HG03521 (cell line): ENCODE results near the gene APOC4.
"Not testable (repeated sequence)": the region's sequence is repeated elsewhere in the genome, so short reads cannot be mapped to it uniquely, and the experiment has no call there.

ENCODE experiments used
- ATAC-seq: cut with Tn5 transposase; IDR thresholded peaks from one replicate; pipeline ENCODE4 v1.9.1; 2021; ENCODE audit warnings: mild to moderate bottlenecking, moderate library complexity; ENCODE audit not compliant: unreplicated experiment

The APOC4 gene

GRCh38 chr19:44957526-44957925 lies 15.5 kb downstream of the APOC4 start:
- ATAC-seq = no peak

- no peak for ATAC-seq
These were observed 16.1 kb downstream of the APOC4 start for GRCh38 chr19:44958090-44958489.

DNA sequence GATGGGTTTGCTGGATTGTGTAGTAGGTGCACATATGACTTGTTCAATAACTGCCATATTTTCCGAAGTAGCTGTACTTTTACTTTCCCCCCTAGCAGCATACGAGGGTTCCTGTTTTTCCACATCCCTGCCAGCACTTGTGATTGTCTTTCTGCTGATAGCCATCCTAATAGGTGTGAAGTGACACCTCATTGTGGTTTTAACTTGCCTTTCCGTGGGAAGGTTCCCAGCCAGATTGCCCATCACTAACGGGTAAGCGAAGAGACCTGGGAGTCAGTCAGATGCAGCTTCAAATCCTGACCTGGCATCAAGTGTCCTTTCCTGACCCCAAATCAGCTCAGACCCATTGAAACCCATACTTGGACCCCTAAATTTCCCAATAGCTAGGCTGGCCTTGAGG lies 17.7 kb downstream of the APOC4 start:
- no peak for ATAC-seq

- no peak for ATAC-seq
These were observed 19.1 kb downstream of the APOC4 start for GRCh38 chr19:44960906-44961728.

GRCh38 chr19:44961821-44962220 lies 19.8 kb downstream of the APOC4 start:
- no peak for ATAC-seq

- no peak for ATAC-seq
These were observed 26.1 kb downstream of the APOC4 start for GRCh38 chr19:44968118-44968517.

- ATAC-seq = no peak
These were observed 26.6 kb downstream of the APOC4 start for GRCh38 chr19:44968670-44969069.

- no peak for ATAC-seq
These were observed 27.4 kb downstream of the APOC4 start for GRCh38 chr19:44969437-44969836.

DNA sequence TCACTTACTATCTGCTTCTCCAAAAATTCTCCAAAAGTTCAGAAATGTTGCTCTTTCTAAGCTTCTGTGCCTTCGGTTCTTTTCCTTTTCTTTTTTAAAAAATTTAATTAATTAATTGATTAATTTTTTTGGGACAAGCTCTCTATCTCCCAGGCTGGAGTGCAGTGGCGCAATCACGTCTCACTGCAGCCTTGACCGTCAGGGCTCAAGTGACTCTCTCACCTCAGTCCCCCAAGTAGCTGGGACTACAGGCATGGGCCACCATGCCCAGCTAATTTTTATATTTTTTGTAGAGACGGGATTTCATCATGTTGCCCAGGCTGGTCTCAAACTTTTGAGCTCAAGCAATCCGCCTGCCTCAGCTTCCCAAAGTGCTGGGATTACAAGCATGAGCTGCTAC lies 29.4 kb downstream of the APOC4 start:
- not testable (repeated sequence) for ATAC-seq

- ATAC-seq = no peak
These were observed 30.8 kb downstream of the APOC4 start for GRCh38 chr19:44972802-44973201.

- ATAC-seq = no peak
These were observed 32.1 kb downstream of the APOC4 start for GRCh38 chr19:44973982-44974735.

GRCh38 chr19:44974857-44975256 lies 32.8 kb downstream of the APOC4 start:
- ATAC-seq = no peak

GRCh38 chr19:44975444-44975843 lies 33.4 kb downstream of the APOC4 start:
- ATAC-seq = no peak

DNA sequence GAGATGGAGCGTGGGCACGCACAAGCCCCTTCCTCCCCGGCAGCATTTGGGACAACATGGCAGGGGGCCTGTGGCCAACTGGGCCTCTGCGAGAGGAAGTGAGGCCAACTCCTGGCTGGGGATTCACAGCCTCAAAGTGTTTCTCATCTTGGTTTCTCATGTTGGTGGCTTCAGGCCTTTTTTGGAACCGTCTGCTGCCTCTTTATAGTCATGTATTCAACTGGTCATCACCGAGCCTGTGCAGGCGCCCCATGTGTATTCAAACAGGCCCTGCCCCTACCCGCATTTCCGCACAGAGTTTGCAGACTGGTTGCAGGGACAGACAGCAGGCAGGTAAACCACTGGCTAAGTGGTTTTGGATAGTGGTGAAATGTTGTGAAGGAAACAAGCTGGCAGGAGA lies 42.0 kb downstream of the APOC4 start:
- no peak for ATAC-seq

DNA sequence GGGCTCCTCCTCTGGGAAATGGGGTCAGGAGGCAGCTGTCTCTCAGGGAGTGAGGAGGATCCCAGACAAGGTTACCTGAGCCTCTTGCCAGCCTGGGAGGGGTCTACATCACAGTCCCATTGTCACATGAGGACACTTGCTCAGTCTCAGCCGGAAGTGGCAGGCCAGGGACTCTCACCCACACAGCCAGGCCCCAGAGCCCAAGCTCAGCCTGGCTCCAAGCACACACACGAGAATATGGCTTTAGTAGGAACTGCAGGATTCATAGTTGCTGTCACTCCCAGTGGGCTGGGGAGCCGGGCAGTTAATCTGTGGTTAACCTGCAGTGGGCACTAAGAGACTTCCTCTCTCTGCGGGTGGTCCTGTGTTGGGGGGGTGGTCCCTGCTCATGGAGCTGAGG lies 43.4 kb downstream of the APOC4 start:
- ATAC-seq = no peak

GRCh38 chr19:44986389-44986788 lies 44.4 kb downstream of the APOC4 start:
- ATAC-seq = no peak

GRCh38 chr19:44987148-44987675 lies 45.2 kb downstream of the APOC4 start:
- no peak for ATAC-seq

DNA sequence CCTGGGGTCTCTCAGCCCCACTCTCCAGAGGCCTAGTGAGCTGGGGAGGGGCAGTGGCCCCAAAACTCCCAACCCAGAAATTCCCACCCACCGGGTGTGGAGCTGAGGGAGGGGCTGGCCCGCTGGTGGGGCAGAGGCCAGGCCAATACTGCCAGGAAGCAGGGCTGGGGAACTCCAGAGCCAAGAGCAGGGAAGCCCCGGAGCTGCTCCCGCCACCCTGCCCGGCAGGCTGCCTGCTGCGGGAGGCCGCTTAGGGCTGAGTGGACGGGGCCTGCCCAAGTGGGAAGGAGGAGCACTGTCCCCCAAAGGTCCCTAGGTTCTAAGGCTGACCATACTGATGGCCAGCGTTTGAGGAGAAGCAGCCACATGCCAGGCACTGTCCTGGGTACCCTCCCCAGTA lies 46.2 kb downstream of the APOC4 start:
- no peak for ATAC-seq

- no peak for ATAC-seq
These were observed 47.0 kb downstream of the APOC4 start for GRCh38 chr19:44988896-44989556.

DNA sequence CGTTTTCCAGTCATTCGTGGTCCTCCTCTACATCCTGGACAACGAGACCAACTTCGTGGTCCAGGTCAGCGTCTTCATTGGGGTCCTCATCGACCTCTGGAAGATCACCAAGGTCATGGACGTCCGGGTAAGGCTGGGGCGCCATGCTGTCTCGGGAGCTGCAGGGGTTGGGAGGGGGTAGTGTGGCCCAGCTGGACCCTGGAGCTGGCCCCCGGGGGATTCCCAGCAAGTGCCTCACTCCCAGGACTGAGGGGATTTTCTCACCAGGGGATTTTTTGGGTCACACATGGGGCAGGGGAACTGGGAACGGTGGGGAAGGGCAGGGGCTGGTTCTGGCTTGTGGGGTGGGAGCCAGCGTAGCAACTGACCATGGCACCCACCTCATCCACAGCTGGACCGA lies 48.4 kb downstream of the APOC4 start:
- no peak for ATAC-seq

- ATAC-seq = no peak
These were observed 48.9 kb downstream of the APOC4 start for GRCh38 chr19:44990966-44991365.
